Ramos (cell line): Measurements from ENCODE around the gene NDUFA8.

Source experiments
- in situ Hi-C: fragments of 300-500 bp; cut with MboI; formaldehyde crosslinking; loops from one replicate; pipeline ENCODE4 v1.14.3; 2022; ENCODE audit warnings: low sequenced_read_pairs; ENCODE audit not compliant: unreplicated experiment

NDUFA8 gene

GRCh38 chr9:122124528-122124927, 35.1 kb downstream of the NDUFA8 start:
- in situ Hi-C loops = loop anchor here (5.0 to 25.0 kb wide), 2 partner anchors 223 to 688 kb away; partner anchors contain the start of gene OR1K1

GRCh38 chr9:122124048-122124447, 35.5 kb downstream of the NDUFA8 start:
- in situ Hi-C loops = loop anchor here (5.0 to 25.0 kb wide), 2 partner anchors 223 to 688 kb away; partner anchors contain the start of gene OR1K1

DNA sequence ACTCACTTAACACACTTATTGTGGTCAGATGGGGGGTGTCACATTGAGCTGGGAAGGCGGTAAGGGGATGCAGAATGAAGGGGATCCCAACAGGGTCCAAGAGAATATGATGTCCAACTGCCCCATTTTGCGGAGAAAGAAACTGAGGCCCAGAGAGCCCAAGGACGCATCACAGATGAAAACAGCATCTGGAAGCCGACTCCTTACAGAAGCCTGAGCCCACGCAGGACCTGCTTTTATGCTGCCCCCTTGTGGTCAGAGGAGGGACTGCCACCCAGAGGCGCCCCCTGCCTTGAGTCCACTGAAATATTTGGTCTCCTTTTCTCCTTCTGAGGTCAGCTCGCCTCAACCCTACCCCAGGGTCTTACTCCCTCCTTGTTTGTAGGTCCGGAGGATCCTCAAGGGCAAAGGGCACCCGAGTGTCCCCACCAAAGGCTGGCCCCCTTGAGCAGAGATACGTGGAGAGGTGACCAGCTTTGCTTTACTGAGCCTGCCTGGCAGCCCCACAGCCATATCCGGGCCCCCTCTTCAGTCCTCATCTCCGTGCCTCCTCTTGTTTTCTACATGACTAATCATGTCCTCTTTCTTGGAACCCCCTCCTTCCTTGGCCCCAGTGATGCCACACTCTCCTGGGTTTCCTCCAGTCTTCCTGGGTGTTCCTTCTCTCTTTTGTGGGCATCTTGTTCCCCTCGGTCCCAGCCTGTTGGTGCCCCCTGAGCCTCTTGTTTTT, 36.5 kb downstream of the NDUFA8 start:
- in situ Hi-C loops = loop anchor here (5.0 to 25.0 kb wide), 2 partner anchors 224 to 689 kb away; partner anchors contain the start of gene OR1K1

- in situ Hi-C loops = loop anchor here (5.0 to 25.0 kb wide), 2 partner anchors 225 to 690 kb away; partner anchors contain the start of gene OR1K1
Measured at GRCh38 chr9:122122468-122122867, 37.1 kb downstream of the NDUFA8 start.

DNA sequence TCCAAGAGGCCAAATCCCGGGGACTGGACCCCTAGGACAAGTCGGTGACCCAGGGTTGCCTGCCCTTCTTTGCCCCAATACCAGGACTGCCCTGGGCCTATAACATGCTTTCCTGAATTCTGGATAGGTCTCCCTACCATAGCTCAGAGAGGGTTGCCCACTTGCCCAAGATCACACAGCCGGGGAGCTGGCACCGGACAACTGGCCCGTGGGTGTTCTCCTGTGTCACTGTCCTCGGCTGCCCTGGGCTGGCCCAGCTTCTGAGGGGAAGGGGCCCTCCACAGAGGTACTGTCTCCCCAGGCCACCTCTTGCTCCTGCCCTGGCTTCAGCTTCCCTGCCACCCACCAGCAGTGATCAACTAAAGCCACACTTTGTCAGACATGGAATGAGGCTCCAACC, 37.6 kb downstream of the NDUFA8 start:
- in situ Hi-C loops = loop anchor here (5.0 to 25.0 kb wide), 2 partner anchors 225 to 690 kb away; partner anchors contain the start of gene OR1K1

DNA sequence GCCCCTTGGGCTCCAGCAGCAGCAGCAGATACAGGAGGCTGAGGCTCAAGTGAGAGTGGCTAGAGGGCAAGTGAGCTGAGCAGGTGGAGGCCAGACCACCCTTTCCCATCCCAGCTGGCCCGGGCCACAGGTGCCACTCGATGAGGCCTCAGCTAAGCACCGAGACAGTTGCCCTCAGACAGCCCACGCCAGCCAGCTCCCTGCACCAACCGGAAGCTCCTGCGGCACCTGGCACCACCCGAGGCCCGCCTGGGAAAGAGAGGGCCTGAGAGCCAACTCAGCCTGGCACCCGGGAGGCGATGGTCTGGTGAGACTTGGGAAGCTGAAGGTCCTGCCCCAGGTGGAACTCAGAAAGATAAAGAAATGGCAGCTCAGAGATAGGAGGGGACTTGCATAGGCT, 38.2 kb downstream of the NDUFA8 start:
- in situ Hi-C loops = loop anchor here (5.0 to 25.0 kb wide), 2 partner anchors 226 to 691 kb away; partner anchors contain the start of gene OR1K1

GRCh38 chr9:122120316-122121071, 39.1 kb downstream of the NDUFA8 start:
- in situ Hi-C loops = loop anchor here (5.0 to 25.0 kb wide), 2 partner anchors 227 to 692 kb away; partner anchors contain the start of gene OR1K1

- in situ Hi-C loops = loop anchor here (5.0 to 25.0 kb wide), 2 partner anchors 228 to 693 kb away; partner anchors contain the start of gene OR1K1
Measured at GRCh38 chr9:122119721-122120120, 39.9 kb downstream of the NDUFA8 start.

GRCh38 chr9:122119166-122119521, 40.4 kb downstream of the NDUFA8 start:
- in situ Hi-C loops = loop anchor here (25.0 kb wide), 1 partner anchor 693 kb away; the partner anchor contains the start of gene OR1K1

DNA sequence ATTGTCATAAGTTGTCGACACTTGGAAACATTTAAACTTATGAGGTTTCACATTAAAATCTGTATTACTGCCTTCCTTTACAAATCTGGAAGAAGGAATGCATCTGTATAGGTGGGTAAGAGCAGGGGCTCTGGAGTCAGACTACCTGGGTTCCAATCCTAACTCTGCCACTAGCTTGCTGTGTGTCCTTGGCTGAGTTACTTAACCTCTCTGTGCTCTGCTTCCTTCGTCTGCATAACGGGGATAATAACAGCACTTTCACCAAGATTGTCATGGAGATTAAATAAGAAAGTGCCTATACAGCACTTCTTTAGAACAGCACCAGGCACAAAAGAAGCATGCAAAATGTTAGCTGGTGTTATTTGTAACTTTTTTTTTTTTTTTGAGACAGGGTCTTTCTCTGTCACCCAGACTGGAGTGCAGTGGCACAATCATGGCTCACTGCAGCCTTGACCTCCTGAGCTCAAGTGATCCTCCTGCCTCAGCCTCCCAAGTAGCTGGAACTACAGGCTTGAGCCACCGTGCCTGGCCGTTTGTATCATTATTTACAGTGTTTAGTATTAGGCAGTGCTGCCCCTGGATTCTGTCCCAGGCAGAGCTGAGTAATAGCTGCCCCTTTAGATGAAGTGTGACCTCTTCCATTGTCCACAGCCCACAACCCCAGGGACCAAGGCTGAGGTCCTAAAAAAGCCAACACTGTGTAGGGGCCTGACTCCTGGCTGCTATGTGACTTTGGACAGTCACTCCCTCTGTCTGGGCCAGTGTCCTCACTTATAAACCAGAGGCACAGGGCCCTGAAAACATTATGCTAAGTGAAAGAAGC, 41.0 kb downstream of the NDUFA8 start:
- in situ Hi-C loops = loop anchor here (25.0 kb wide), 1 partner anchor 694 kb away; the partner anchor contains the start of gene OR1K1

DNA sequence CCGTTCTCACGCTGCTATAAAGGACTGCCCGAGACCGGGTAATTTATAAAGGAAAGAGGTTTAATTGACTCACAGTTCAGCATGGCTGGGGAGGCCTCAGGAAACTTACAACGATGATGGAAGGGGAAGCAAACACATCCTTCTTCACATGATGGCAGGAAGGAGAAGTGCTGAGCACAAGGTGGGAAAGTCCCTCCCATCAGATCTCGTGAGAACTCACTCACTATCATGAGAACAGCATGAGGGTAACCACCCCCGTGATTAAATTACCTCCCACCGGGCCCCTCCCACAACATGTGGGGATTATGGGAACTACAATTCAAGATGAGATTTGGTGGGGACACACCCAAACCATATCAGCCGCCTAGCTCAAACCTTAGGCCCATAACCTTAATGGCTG, 42.3 kb downstream of the NDUFA8 start:
- in situ Hi-C loops = loop anchor here (25.0 kb wide), 1 partner anchor 695 kb away; the partner anchor contains the start of gene OR1K1

DNA sequence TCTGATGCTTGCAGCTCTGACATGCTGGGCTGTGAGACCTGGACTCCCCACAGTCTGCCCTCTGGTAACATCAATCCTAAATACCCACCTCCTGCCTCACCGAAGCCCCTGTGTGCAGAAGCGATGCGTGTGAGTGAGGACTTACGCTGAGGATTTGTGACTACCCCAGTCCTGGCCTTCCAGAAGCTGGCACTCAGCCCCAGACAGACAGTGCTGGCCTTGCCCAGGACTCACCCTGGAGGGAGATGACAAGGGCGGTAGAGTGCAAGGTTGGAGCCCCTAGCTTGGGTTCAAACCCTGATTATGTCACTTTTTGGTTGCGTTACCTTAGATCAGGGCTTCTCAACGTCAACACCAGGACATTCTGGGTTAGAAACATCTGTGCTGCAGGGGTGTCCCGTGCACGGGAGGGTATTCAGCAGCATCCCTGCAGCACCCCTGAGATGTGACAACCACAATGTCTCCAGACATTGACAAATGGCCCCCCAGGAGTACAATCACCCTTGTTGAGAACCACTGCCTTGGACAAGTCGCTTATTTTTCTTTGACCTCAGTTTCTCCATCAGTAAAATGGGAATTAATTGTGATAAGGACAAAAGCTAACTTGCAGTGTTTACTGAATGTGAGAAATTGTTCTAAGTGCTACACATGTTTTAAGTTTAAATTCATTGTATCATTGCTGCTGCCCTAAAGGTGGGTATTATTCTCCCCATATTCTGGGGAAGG, 43.0 kb downstream of the NDUFA8 start:
- in situ Hi-C loops = loop anchor here (25.0 kb wide), 1 partner anchor 696 kb away; the partner anchor contains the start of gene OR1K1

GRCh38 chr9:122116040-122116439, 43.5 kb downstream of the NDUFA8 start:
- in situ Hi-C loops = loop anchor here (25.0 kb wide), 1 partner anchor 696 kb away; the partner anchor contains the start of gene OR1K1

GRCh38 chr9:122115176-122116035, 44.2 kb downstream of the NDUFA8 start:
- in situ Hi-C loops = loop anchor here (25.0 kb wide), 1 partner anchor 697 kb away; the partner anchor contains the start of gene OR1K1

DNA sequence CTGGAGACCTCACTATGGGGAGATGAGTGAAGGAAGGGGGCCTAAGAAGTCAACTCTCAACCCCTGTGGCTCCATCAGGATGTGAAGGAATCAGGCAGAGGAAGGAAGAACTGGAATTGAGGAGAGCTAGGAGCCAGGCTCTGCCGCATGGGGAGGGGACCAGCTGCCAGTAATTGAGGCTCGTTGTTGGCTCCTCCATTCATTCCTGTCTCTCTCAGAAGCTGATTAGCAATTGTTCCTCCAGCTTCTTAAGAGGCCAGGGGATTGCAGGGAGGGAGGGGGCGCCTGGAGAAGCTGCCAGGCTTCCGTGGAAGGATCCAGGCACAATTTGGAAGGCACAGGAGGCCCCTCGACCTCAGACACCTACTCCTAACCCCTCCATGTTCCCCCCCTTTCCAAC, 46.0 kb downstream of the NDUFA8 start:
- in situ Hi-C loops = loop anchor here (25.0 kb wide), 1 partner anchor 699 kb away; the partner anchor contains the start of gene OR1K1

- in situ Hi-C loops = loop anchor here (25.0 kb wide), 1 partner anchor 700 kb away; the partner anchor contains the start of gene OR1K1
Measured at GRCh38 chr9:122112238-122112637, 47.3 kb downstream of the NDUFA8 start.

DNA sequence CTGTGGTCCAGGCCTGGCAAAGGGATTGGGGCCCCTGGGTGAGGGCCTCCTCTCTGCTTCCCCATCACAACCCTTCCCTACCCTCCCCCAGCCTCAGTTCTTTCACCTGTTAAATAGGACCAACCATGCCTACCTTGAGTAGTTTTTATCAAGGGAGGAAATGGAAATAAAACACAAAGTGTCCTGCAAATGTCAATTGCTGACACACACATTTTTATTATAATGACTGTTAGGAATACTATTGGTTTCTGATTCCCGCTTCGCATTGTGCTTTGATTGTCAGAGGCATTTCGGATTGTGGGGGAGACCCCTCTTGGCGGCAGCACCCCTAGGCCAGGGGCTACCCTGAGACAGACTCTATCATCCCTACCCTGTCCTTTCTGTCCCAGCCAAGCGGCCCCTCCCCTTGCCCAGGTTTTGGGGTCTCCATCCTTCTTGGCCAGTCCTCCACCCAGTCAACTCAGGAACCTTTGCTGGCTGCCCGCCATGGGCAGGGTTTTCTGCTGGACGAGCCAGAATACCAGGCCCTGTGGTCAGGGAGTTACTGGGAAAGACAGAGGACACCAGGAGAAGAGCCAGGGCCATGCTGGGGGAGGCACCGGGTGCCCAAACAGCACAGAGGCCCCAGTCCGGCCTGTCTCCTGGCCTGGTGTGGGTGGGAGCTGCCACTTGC, 48.0 kb downstream of the NDUFA8 start:
- in situ Hi-C loops = loop anchor here (25.0 kb wide), 1 partner anchor 701 kb away; the partner anchor contains the start of gene OR1K1
